ENCODE data around the gene ZNF253. TPM values are rescaled to one million over a fixed set of nuclear protein-coding genes. Genes with fewer than 3 reads are reported as not detected.

The ZNF253 gene
- total and polyA plus RNA-seq, 10 of the 15 experiments (the other 5 are each of a cell fraction or from before 2014, with no cell fraction given) = 2.6 to 8.9 (median 5.2) TPM

- TF ChIP-seq PAX8 (IDR thresholded peaks at IDR 0.05) = no peak
- no peak for TF ChIP-seq POLR2A (IDR thresholded peaks at IDR 0.05; ENCODE audit: low read depth, low read length)
- peak in 1 of 2 experiments; percentile 31; a peak in 1 of 4 replicates for TF ChIP-seq EP300 (IDR thresholded peaks at IDR 0.05; ENCODE audit: borderline replicate concordance in 1 of 2, control insufficient read depth in 1 of 2, low read depth in 2 of 2, low read length in 2 of 2)
- TF ChIP-seq USF2 (IDR thresholded peaks at IDR 0.05; ENCODE audit: borderline replicate concordance, low read depth, low read length) = no peak
- TF ChIP-seq, protein P1, sequence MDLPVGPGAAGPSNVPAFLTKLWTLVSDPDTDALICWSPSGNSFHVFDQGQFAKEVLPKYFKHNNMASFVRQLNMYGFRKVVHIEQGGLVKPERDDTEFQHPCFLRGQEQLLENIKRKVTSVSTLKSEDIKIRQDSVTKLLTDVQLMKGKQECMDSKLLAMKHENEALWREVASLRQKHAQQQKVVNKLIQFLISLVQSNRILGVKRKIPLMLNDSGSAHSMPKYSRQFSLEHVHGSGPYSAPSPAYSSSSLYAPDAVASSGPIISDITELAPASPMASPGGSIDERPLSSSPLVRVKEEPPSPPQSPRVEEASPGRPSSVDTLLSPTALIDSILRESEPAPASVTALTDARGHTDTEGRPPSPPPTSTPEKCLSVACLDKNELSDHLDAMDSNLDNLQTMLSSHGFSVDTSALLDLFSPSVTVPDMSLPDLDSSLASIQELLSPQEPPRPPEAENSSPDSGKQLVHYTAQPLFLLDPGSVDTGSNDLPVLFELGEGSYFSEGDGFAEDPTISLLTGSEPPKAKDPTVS (IDR thresholded peaks at IDR 0.05; ENCODE audit: low read depth, low read length) = no peak
- no peak for TF ChIP-seq NR2C2 (IDR thresholded peaks at IDR 0.05; ENCODE audit: borderline replicate concordance, control insufficient read depth, insufficient read length, low read depth)
- 0 out of 2 replicates have a peak, but pooled peaks have one; percentile 39 for TF ChIP-seq DPF2 (IDR thresholded peaks at IDR 0.05)
- no peak for TF ChIP-seq CHD1 (IDR thresholded peaks at IDR 0.05; ENCODE audit: low read depth, low read length)
- no peak for TF ChIP-seq MYC (IDR thresholded peaks at IDR 0.05; ENCODE audit: insufficient read depth, insufficient read length, insufficient replicate concordance, low read length, severe bottlenecking)
- no peak for TF ChIP-seq STAT3 (IDR thresholded peaks at IDR 0.05; ENCODE audit: low read depth, low read length)
- no peak for TF ChIP-seq HDAC6 (IDR thresholded peaks at IDR 0.05; ENCODE audit: unreplicated experiment)
- no peak for TF ChIP-seq NKRF (conservative IDR thresholded peaks at IDR 0.05)
- no peak for TF ChIP-seq HDAC2 (IDR thresholded peaks at IDR 0.05)
- TF ChIP-seq ZSCAN29 (IDR thresholded peaks at IDR 0.05) = no peak
- no peak for TF ChIP-seq NFYA (IDR thresholded peaks at IDR 0.05; ENCODE audit: borderline replicate concordance, low read depth, low read length)
- TF ChIP-seq SMAD5 (IDR thresholded peaks at IDR 0.05; ENCODE audit: low read depth) = no peak
- no peak for TF ChIP-seq MXI1 (IDR thresholded peaks at IDR 0.05; ENCODE audit: low read depth, low read length)
- TF ChIP-seq KAT2A (conservative IDR thresholded peaks at IDR 0.05; ENCODE audit: control insufficient read depth, low read depth, low read length) = no peak
- TF ChIP-seq CEBPB (IDR thresholded peaks at IDR 0.05; ENCODE audit: borderline replicate concordance in 1 of 2, low read depth in 2 of 2, low read length in 2 of 2) = no peak
- TF ChIP-seq MEF2A (IDR thresholded peaks at IDR 0.05; ENCODE audit: insufficient read depth, low read depth, low read length) = 0 out of 2 replicates have a peak, but pooled peaks have one; percentile 34
- TF ChIP-seq RFX5 (IDR thresholded peaks at IDR 0.05; ENCODE audit: low read depth, low read length) = no peak
- no peak for TF ChIP-seq NRF1 (conservative IDR thresholded peaks at IDR 0.05; ENCODE audit: low read depth, low read length)
- TF ChIP-seq, protein P2, sequence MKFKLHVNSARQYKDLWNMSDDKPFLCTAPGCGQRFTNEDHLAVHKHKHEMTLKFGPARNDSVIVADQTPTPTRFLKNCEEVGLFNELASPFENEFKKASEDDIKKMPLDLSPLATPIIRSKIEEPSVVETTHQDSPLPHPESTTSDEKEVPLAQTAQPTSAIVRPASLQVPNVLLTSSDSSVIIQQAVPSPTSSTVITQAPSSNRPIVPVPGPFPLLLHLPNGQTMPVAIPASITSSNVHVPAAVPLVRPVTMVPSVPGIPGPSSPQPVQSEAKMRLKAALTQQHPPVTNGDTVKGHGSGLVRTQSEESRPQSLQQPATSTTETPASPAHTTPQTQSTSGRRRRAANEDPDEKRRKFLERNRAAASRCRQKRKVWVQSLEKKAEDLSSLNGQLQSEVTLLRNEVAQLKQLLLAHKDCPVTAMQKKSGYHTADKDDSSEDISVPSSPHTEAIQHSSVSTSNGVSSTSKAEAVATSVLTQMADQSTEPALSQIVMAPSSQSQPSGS (IDR thresholded peaks at IDR 0.05; ENCODE audit: low read length) = peak; percentile 21; the same call in 1 of the 2 replicates
- TF ChIP-seq BHLHE40 (IDR thresholded peaks at IDR 0.05; ENCODE audit: borderline replicate concordance in 1 of 2, low read depth in 2 of 2, low read length in 1 of 2) = peak in 1 of 2 experiments; percentile 58; a peak in 1 of 4 replicates
Measured at GRCh38 chr19:19823916-19824315, 41.8 kb upstream of the ZNF253 start (continued).
